Small intestine (tissue), 7 donors: ENCODE data around the gene DPP6. TPM values are rescaled to one million over a fixed set of nuclear protein-coding genes. Genes with fewer than 3 reads are reported as not detected.
"Not testable (repeated sequence)": the region's sequence is repeated elsewhere in the genome, so short reads cannot be mapped to it uniquely, and the experiment has no call there.

ENCODE experiments used
- DNase-seq, 2 donors: peaks; one replicate each; pipeline versions ENCODE4 v3.0.0 to v3.0.0-alpha.2; 2013
- FAIRE-seq: peaks from 2 replicates; lab custom pipeline; 2012; peaks lifted over from hg19 to GRCh38; lab: Jason Lieb, UNC
- H3K27ac ChIP-seq, 3 donors: one replicate each; pipeline ENCODE4 v1.5.1; 2013; ENCODE audit warnings: low read length in 2 of 3, mild to moderate bottlenecking in 2 of 3, control low read depth in 1 of 3, inconsistent platforms in 1 of 3, low read depth in 1 of 3, moderate library complexity in 1 of 3
- H3K27me3 ChIP-seq, 3 donors: one replicate each; pipeline ENCODE4 v1.6.1; 2013; ENCODE audit warnings: low read length in 3 of 3, inconsistent platforms in 1 of 3; ENCODE audit not compliant: control insufficient read depth in 3 of 3, insufficient read depth in 3 of 3
- H3K36me3 ChIP-seq, 3 donors: one replicate each; pipeline ENCODE4 v1.6.1; 2013; ENCODE audit warnings: low read length in 3 of 3, inconsistent platforms in 1 of 3, low read depth in 1 of 3, mild to moderate bottlenecking in 1 of 3, moderate library complexity in 1 of 3; ENCODE audit not compliant: control insufficient read depth in 3 of 3, insufficient read depth in 2 of 3
- H3K4me1 ChIP-seq, 3 donors: one replicate each; pipeline ENCODE4 v1.6.1; 2013; ENCODE audit warnings: low read length in 2 of 3, inconsistent platforms in 1 of 3, low read depth in 1 of 3, mild to moderate bottlenecking in 1 of 3, moderate library complexity in 1 of 3; ENCODE audit not compliant: control insufficient read depth in 3 of 3, insufficient read depth in 2 of 3
- H3K4me3 ChIP-seq, 3 donors: one replicate each; pipeline ENCODE4 v1.5.1; 2013; ENCODE audit warnings: low read length in 3 of 3, control low read depth in 1 of 3, inconsistent platforms in 1 of 3, low read depth in 1 of 3, mild to moderate bottlenecking in 1 of 3, moderate library complexity in 1 of 3
- H3K9me3 ChIP-seq, 2 donors: one replicate each; pipeline ENCODE4 v1.6.1; 2013; ENCODE audit warnings: low read depth in 1 of 2, low read length in 1 of 2; ENCODE audit not compliant: control insufficient read depth in 2 of 2, insufficient read depth in 1 of 2
- WGBS, 3 donors: extraction: QIAGEN DNeasy Blood & Tissue Kit; methylation state at CpG; one replicate each; pipeline ENCODE4 v1.1.7; 2013; 5-methylcytosine and 5-hydroxymethylcytosine counted together
- polyA plus RNA-seq, 4 donors: library from polyadenylated mRNA; stranded (reverse) in 3 of 4; unstranded in 1 of 4; fragments of 200-250 nt in 3 of 4; fragments of 120-200 nt in 1 of 4; gene quantifications; one replicate each; pipeline versions ENCODE4 v1.2.1 to v1.2.3, GENCODE V29; 2013
- donor health status: healthy with polysubstance abuse.
- donor health status: control.
- donor health status: control.
- donor health status: Bipolar disorder and iron deficiency.
- donor health status: healthy.

Gene DPP6
- polyA plus RNA-seq, 4 donors = 0.80 to 1.8 TPM; not detected in 2

DNA sequence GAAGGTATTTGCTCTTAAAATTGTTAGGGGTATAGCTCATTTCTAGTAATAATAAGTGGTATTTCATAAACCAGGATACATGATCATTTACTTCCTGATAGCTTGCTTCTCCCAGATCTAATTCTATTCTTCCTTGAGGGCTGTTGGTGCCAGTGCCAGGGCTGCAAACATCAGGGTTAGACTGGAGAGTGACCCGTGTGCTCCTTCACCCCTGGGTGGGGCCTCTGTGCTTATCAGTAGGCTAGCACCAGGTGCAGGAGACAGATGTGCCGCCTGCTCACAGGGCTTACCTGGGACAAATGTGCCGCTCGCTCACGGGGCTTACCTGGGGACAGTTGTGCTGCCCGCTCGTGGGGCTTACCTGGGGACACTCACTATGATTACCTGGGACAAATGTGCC lies 71.2 kb downstream of the DPP6 start:
- FAIRE-seq, DNase-seq, H3K4me1 ChIP-seq, H3K27ac ChIP-seq, H3K4me3 ChIP-seq, H3K9me3 ChIP-seq, H3K27me3 ChIP-seq, H3K36me3 ChIP-seq: not testable (repeated sequence)
- WGBS, 3 donors = 29 to 58% (median 51%) methylated on average over 7 of the region's 7 CpGs

DNA sequence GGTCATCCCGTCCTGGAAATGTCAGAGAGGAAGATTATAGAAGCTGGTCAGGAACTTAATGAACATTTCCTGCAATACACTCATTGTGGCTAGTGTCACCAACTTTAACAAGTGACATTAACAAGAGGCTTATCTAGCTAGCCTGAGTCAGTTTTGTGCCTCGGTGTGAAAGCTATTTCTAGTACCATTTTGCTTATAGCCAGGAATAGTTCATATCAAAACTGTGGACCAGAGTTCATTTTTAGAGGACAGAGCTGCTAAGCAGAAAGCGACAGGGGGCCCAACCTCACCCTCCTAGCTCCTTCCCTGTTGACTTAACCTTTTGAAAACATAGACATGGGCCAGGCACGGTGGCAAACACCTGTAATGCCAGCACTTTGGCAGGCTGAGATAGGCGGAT lies 76.9 kb downstream of the DPP6 start:
- H3K9me3 ChIP-seq, H3K27ac ChIP-seq, H3K27me3 ChIP-seq, DNase-seq, FAIRE-seq, H3K4me1 ChIP-seq, H3K36me3 ChIP-seq, H3K4me3 ChIP-seq: not testable (repeated sequence)
- WGBS, 3 donors = 45 to 67% (median 64%) methylated on average over 5 of the region's 5 CpGs

DNA sequence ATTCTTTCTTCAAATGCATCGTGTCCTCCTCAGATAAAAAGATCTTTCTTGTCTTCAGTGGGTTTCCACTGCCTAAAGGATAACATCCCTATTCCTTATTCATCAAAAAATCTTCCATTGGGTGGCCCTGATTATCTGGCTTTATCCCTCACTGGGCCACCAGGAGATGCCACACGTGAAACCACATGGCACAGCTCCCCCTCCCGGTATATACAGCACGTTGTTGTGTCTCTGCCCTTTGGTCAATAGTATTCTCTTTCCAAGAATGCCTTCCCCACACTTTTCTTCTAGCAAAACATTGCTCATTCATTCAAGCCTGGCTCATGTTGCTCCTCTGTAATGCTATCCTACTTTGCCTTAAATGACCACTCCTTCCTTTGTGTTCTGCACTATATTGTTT lies 80.4 kb downstream of the DPP6 start:
- H3K4me3 ChIP-seq, H3K36me3 ChIP-seq, H3K27ac ChIP-seq, H3K4me1 ChIP-seq, DNase-seq, FAIRE-seq, H3K9me3 ChIP-seq, H3K27me3 ChIP-seq: not testable (repeated sequence)
- 67 to 82% (median 74%) methylated on average over 3 to 4 of the region's 4 CpGs for WGBS, 3 donors

GRCh38 chr7:154133703-154134277 lies 81.6 kb downstream of the DPP6 start:
- H3K4me1 ChIP-seq = not testable (repeated sequence)

DNA sequence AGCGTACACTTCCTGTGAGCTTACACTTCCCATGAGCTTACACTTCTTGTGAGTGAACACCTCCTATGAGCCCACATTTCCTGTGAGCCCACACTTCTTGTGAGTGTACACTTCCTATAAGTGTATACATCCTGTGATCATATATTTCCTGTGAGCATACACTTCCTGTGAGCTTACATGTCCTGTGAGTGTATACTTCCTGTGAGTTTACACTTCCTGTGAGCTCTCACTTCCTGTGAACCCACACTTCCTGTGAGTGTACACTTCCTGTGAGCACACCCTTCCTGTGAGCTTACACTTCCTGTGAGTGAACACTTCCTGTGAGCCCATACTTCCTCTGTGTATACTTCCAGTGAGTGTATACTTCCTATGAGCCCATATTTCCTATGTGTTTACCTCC lies 82.5 kb downstream of the DPP6 start:
- not testable (repeated sequence) for H3K4me1 ChIP-seq, H3K9me3 ChIP-seq, H3K4me3 ChIP-seq, H3K36me3 ChIP-seq, DNase-seq, FAIRE-seq, H3K27me3 ChIP-seq, H3K27ac ChIP-seq
- WGBS, 3 donors = 100% methylated on average over 1 of the region's 1 CpG; no CpG with 5 or more reads in 2 of the 3 donors

More at GRCh38 chr7:154133703-154134277, 81.6 kb downstream of the DPP6 start:
- H3K27ac ChIP-seq, H3K9me3 ChIP-seq, DNase-seq, H3K36me3 ChIP-seq, FAIRE-seq, H3K27me3 ChIP-seq, H3K4me3 ChIP-seq: not testable (repeated sequence)
- WGBS, 3 donors = 64 to 79% (median 72%) methylated on average over 4 to 7 of the region's 7 CpGs

DNA sequence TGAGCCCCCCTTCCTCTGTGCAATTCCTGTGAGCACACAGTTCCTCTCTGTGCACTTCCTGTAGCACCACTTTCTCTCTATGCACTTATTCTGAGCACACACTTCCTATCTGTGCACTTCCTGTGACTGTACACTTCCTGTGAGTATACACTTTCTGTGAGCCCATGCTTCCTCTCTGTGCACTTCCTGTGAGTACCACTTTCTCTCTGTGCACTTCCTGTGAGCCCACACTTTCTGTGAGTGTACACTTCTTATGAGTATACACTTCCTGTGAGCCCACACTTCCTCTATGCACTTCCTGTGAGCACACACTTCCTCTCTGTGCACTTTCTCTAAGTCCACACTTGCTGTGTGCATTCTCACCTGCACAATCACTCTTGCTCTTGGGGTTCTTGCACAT lies 83.4 kb downstream of the DPP6 start:
- H3K4me1 ChIP-seq, DNase-seq, H3K9me3 ChIP-seq, H3K4me3 ChIP-seq, H3K27ac ChIP-seq, H3K27me3 ChIP-seq, FAIRE-seq, H3K36me3 ChIP-seq: not testable (repeated sequence)

GRCh38 chr7:154145922-154146706 lies 93.9 kb downstream of the DPP6 start:
- not testable (repeated sequence) for H3K9me3 ChIP-seq, DNase-seq, FAIRE-seq, H3K4me3 ChIP-seq, H3K27me3 ChIP-seq, H3K4me1 ChIP-seq, H3K27ac ChIP-seq, H3K36me3 ChIP-seq
- WGBS, 3 donors = 58 to 71% (median 60%) methylated on average over 4 to 5 of the region's 9 CpGs

DNA sequence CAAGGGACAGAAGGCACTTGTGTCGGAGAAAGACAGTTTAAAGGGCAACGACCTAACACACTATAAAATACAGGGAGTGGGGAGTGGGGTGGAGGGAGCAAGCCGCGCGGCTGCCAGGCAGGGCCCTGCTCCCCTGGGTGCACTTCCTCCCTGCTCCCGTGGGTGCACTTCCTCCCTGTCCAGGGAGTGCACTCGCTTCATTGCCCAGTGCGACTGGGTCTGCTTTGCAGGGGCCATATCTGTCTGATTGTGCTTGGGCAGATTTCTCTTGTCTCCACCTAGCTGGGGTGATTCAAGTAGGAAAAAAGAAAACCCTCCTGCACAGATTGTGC lies 94.5 kb downstream of the DPP6 start:
- DNase-seq, H3K36me3 ChIP-seq, H3K27me3 ChIP-seq, FAIRE-seq, H3K4me1 ChIP-seq, H3K9me3 ChIP-seq, H3K27ac ChIP-seq, H3K4me3 ChIP-seq: not testable (repeated sequence)
- 58 to 65% (median 62%) methylated on average over 4 to 6 of the region's 8 CpGs for WGBS, 3 donors
